HG03432 (cell line): Measurements from ENCODE around the gene C6orf141.
"Not testable (repeated sequence)": the region's sequence is repeated elsewhere in the genome, so short reads cannot be mapped to it uniquely, and the experiment has no call there.

ENCODE experiments used
- ATAC-seq: cut with Tn5 transposase; IDR thresholded peaks from one replicate; pipeline ENCODE4 v1.9.1; 2021; ENCODE audit warnings: mild to moderate bottlenecking, moderate library complexity; ENCODE audit not compliant: unreplicated experiment

The C6orf141 gene

GRCh38 chr6:49570474-49571079 lies 20.1 kb downstream of the C6orf141 start:
- no peak for ATAC-seq

GRCh38 chr6:49576618-49577017 lies 26.1 kb downstream of the C6orf141 start:
- no peak for ATAC-seq

- ATAC-seq: no peak
Measured at GRCh38 chr6:49579649-49580048, 29.2 kb downstream of the C6orf141 start.

- ATAC-seq: no peak
Measured at GRCh38 chr6:49582529-49582928, 32.1 kb downstream of the C6orf141 start.

GRCh38 chr6:49587262-49587661 lies 36.8 kb downstream of the C6orf141 start:
- ATAC-seq: not testable (repeated sequence)
